HG03439 (cell line): Measurements from ENCODE around the gene CC2D2B.
"Not testable (repeated sequence)": the region's sequence is repeated elsewhere in the genome, so short reads cannot be mapped to it uniquely, and the experiment has no call there.

ENCODE experiments used
- ATAC-seq: cut with Tn5 transposase; IDR thresholded peaks from one replicate; pipeline ENCODE4 v1.9.1; 2021; ENCODE audit warnings: mild to moderate bottlenecking, moderate library complexity; ENCODE audit not compliant: unreplicated experiment

Gene CC2D2B

GRCh38 chr10:96014473-96015102 lies 106.8 kb downstream of the CC2D2B start:
- no peak for ATAC-seq

- no peak for ATAC-seq
These were observed 109.5 kb downstream of the CC2D2B start for GRCh38 chr10:96017191-96017687.

- ATAC-seq: no peak
These were observed 113.6 kb downstream of the CC2D2B start for GRCh38 chr10:96021332-96021731.

DNA sequence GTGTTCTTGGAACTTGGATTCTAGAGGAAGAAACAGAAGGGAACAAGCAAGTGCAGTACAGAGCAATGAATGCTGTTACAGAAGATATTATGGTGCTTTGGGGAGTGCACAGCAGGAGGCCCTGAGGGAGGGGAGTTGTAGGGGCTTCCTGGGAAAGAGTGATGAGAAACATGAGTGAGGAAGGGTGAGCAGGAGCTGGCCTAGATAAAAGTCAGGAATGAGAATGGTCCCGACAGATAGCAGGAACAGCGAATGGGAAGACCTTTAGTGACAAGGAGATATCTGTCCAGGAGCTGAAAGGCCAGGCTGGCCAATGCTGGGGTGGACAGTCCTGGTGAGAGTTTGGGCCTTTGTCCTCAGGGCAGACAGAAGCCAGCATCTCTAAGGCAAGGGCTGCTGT lies 115.0 kb downstream of the CC2D2B start:
- no peak for ATAC-seq

- no peak for ATAC-seq
These were observed 115.4 kb downstream of the CC2D2B start for GRCh38 chr10:96023168-96023567.

DNA sequence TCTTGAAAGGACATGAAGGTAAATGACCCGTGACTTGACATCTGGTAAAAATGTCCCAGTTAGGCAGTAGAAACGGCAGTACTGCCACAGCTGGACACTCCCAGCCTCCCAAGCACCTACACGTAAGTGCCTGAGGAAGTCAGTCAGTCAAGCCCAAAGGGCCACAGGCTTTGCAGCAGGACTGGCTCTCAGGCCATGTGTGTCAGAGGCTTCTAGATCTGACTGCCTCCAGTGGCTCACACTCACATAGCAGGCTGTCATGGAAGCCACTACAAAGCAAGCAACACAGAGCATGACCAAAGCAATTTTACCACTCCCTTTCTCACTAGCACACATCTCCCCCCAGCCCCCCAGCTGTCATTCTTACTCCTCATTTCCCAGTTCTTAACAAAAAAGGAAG lies 117.8 kb downstream of the CC2D2B start:
- ATAC-seq: no peak

- no peak for ATAC-seq
These were observed 126.8 kb downstream of the CC2D2B start for GRCh38 chr10:96034625-96035024.

DNA sequence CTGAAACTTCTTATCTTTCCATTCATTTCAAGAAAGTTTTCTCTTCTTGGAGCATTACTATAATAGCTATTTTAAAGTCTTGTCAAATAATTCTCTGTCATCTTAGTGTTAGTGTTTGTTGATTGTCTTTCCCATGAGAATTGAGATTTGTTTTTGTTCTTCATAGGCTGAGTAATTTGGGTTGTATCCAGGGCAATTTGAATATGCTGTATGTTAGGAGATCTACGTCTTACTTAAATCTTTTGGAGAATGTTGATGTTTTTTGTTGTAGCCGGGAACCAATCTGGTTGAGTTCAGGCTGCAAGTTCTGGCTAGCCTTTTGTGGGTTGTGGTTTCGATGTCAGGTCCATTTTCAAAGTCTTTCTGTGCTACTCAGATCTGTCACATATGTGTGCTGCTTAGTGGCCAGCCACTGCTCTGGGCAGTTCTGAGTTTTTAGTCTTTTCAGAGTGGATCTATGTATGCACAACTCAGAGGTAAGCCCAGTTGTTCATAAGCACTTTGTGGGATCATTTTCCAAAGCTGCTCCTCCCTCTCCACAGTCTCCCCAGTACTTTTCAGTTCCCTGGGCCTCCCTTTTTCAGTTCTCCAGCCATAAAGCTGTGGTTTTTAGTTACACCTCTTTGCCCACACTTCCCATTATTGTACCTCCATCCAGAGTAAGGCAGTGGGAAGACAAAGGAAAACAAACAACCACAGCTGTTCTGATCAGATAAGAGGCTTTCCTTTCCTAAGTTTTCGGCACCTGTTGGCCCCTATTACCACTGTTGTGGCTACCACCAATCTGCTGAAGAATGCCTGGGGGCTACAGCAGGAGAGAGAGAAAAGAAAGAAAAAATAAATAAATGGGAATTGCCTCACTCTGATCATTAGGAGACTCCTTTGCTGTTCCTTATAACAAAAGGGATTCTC lies 131.0 kb downstream of the CC2D2B start:
- no peak for ATAC-seq

- no peak for ATAC-seq
These were observed 133.4 kb downstream of the CC2D2B start for GRCh38 chr10:96041146-96041545.

DNA sequence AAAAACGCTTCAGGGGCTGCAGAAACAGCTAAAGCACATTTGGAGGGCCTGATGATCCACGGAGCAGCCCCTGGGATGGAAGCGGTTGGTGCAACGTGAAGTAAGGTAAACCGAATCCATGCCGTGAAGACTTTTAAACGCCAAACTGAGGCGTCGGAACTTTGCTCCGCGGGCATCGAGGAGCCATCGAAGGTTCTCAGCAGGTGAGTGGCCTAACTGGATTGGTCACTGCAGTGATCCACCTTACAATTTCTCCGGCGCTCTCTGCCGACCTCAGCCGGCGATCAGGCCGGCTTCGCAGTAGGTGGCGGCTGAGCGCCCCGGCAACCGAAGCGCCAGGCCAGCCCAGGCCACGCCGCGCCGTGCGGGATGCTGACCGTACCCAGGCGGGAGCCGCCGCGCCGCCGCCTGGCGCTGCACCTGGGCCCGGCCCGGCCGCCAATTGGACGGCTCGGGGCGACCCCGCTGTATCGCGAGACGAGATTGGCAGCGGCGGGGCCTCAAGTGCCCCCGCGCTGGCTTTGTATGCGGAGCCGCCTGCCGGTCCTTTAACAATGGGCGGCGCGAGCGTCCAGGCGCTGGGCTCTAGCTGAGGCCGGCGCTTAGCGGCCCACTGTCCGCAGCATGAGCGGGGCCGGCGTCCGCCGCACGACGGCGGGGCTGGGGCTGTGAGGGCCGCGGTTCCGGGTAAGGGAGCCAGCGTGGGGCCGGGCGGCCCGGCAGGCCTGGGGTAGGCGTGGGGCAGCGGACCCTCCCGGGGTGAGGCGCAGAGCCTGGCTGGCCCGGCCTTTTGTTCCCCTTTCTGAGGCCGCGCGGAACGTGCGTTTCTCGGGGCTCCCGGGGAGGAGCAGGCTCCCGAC lies 135.5 kb downstream of the CC2D2B start, which contains the start of gene CCNJ:
CCNJ (plus strand) TSS at position 551 of the 860 bp plus-strand sequence. CDS start 811 bp downstream, outside the sequence.
- ATAC-seq: peak; percentile 86

- peak; percentile 41 for ATAC-seq
These were observed 136.3 kb downstream of the CC2D2B start for GRCh38 chr10:96043893-96044715.

GRCh38 chr10:96044736-96045135 lies 137.0 kb downstream of the CC2D2B start:
- no peak for ATAC-seq

DNA sequence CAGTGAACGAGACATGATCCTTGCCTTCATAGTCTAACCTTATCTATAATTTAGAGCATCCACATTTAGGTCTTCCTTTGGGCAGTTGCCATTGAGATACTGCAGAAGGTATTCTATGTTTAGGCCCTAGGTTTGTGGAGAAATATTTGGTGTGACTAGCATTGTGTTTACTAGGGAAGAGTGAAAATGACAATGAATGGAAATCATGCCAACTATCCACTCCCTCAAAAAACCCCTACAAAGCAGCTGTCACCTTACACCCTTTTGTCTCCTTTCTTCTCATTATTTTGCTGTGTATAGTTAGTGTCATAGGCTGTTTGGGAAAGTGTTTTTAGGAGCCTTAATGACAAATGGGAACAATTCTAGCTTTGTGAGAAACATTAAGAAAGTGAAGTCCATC lies 138.8 kb downstream of the CC2D2B start:
- ATAC-seq: no peak

DNA sequence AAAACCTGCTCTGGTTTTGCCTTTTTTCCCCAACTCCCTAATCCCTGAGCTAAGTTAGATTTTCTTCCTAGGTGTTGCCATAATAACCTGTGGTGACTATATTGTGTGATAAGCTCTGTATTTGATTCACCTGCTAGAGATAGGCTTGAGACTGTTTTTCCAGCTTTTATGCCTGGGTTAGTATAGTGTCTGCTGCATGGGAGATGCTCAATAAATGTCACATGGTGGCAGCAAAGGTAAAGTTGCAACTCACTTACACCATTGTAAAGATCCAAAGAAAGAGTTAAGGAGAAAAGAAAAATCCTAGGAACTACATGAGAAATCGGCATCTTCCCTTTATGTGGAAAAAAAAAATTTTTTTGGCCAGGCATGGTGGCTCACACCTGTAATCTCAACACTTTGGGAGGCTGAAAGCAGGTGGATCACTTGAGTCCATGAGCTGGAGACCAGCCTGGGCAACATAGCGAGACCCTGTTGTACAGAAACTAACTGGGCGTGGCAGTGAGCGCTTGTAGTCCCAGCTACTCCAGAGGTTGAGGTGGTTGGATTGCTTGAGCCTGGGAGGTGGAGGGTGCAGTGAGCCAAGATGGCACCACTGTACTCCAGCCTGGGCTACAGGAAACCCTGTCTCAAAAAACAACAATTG lies 139.4 kb downstream of the CC2D2B start:
- ATAC-seq: no peak

DNA sequence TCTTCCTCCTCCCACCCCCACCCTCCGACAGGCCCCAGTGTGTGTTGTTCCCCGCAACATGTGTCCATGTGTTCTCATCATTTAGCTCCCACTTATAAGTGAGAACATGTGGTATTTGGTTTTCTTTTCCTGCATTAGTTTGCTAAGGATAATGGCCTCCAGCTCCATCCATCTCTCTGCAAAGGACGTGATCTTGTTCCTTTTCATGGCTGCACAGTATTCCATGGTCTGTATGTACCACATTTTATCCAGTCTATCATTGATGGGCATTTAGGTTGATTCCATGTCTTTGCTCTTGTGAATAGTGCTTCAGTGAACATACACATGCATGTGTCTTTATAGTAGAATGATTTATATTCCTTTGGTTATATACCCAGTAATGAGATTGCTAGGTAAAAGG lies 140.2 kb downstream of the CC2D2B start:
- not testable (repeated sequence) for ATAC-seq

DNA sequence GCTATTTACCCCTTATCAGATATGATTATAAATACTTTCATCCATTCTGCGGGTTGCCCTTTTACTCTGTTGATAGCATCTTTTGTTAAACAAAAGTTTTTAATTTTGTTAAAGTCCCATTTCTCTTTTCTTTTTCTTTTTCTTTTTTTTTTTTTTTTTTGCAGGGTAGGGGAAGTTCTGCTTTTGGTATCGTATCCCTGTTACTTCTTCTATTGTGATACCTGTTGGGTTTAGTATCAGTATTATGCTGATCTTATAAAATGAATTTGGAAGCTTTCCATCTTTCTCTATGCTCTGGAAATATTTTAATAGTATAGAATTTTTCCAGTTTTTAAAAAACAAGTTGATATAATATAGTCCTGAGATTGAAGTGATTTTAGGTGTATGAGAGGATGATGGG lies 141.6 kb downstream of the CC2D2B start:
- ATAC-seq: no peak

- no peak for ATAC-seq
These were observed 146.2 kb downstream of the CC2D2B start for GRCh38 chr10:96053985-96054384.

- no peak for ATAC-seq
These were observed 149.0 kb downstream of the CC2D2B start for GRCh38 chr10:96056787-96057186.

- no peak for ATAC-seq
These were observed 153.5 kb downstream of the CC2D2B start for GRCh38 chr10:96061232-96061631.

DNA sequence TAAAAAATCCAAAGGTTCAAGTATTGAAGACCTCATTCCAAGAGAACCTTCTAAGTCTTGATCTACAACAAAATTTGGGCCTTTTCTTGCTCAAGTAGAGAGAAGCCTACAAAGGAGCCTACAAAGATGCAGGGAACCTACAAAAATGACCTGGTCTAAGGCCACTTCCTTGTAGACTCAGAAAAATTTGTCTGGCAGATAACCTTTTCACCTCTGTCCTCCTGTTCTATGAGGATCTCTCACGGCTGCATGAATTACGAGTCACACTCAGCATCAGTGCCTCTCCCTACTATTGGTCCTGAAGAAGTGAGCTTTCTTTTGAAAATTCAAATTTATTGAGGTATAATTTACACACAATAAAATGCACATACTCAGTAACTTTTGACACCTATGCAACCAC lies 164.9 kb downstream of the CC2D2B start:
- no peak for ATAC-seq
